ENCODE data around the gene SOS1. TPM values are rescaled to one million over a fixed set of nuclear protein-coding genes. Genes with fewer than 3 reads are reported as not detected.
A peak's percentile ranks its signal among the peaks of the same experiment; 100 is the strongest.

Gene SOS1
- total RNA-seq, 1 donor from 2014 or later: 8.2 TPM

DNA sequence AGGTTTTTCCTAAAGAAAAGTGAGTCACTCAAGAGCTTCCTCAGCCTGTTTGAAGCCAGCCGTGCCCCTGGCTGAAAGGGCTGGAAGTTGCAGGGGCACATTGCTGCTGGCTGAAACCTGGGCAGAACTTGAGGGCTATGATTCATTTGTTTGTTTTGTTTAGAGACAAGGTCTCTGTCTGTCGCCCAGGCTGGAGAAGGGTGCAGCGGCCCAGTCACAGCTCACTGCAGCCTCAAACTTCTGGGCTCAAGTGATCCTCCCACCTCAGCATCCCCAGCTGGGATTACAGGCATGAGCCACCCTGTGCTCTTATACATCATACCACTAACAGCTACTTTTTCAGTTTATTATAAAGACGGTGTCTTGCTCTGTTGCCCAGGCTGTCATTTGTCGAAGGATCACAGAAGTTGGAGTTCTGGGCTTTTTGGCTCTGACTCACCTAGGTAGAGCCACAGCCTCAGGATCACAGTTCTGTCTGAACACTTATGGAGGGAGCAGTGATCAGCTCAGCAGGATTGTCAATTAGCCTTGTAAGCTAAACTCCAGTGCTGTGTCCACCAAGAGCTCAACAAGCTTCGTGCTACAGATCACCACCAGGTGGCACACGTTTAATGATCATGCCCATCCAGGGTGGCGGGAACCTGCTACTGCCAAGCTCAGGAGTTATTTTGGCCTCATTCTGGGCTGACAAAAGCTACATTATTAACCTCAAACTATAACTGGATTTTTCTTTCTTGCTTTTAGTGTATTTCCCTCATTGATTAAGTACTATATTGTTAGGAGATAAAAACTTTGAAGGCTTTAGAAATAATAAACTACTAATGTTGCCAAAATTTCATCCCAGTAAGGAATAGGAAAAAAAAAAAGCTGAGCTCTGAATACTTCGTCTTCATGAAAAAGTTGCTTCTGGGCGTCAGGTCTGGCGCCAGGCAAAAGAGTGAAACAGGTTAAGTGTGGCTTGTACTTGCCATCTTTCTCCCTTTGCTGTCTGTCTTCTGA is 173.3 kb downstream of the SOS1 start:
- FAIRE-seq (no peak), DNase-seq (ENCODE audit: low read depth) (peak; percentile 89)
- no peaks in the 10 kb centered on the region for H3K36me3 ChIP-seq (ENCODE audit: control insufficient read depth, insufficient read depth, low read length)
- H3K4me3 ChIP-seq (ENCODE audit: low read depth, low read length): no peak overlapping the region
- TF ChIP-seq CTCF (IDR thresholded peaks at IDR 0.05; ENCODE audit: insufficient read depth, low read length, severe bottlenecking): peak; percentile 82
- no peaks in the 10 kb centered on the region for H3K27me3 ChIP-seq (ENCODE audit: control insufficient read depth, insufficient read depth, low read length)

DNA sequence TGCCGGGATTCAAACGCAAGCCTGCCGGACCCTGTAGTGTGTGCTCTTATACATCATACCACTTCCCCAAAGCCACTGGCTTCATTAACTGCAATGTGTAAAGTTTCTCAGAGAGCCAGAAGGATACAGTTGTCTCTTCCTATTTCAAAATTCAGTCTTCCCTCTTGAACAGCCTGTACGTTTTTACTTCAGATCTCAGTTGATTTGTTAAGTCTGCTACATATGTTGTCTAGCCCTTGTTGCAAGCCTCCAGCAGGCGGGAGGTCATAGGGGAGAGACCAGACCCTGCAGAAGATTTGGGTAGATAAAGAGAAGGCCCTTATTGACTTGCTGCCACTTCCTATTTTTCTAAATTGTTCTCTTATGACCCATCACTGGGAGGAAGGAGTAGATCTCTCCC is 174.9 kb downstream of the SOS1 start:
- H3K36me3 ChIP-seq (ENCODE audit: control insufficient read depth, insufficient read depth, low read length): no peaks in the 10 kb centered on the region
- no peak for FAIRE-seq
- no peaks in the 10 kb centered on the region for H3K27me3 ChIP-seq (ENCODE audit: control insufficient read depth, insufficient read depth, low read length)

DNA sequence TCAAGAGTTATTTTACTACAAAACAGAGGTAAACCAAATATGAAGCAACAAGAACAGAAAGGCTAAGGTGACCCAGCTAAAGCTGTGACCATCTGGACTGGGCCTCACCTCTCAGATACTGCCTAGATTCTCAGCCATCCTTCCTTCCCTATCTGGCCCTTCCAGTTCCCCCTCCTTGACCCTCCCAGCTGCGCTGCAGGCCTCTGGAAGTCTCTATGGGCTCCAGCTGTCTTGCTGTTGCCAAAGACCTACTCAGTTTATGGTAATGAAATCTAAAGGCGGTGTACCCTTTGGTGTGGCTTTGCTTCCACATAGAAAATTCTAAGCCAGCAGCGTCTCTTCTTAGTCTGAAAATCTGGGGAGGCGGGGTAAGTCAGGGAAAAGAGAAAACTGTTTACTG is 175.5 kb downstream of the SOS1 start:
- Histone ChIP-seq H3K4me3 (ENCODE audit: low read depth, low read length) (no peak overlapping the region), H3K27me3 (ENCODE audit: control insufficient read depth, insufficient read depth, low read length) (no peaks in the 10 kb centered on the region), H3K36me3 (ENCODE audit: control insufficient read depth, insufficient read depth, low read length) (no peaks in the 10 kb centered on the region)
- TF ChIP-seq CTCF (IDR thresholded peaks at IDR 0.05; ENCODE audit: insufficient read depth, low read length, severe bottlenecking): no peak
- DNase-seq (ENCODE audit: low read depth): no peak
- FAIRE-seq: no peak

More for the DNA sequence above, 174.9 kb downstream of the SOS1 start:
- DNase-seq (ENCODE audit: low read depth): no peak
- H3K4me3 ChIP-seq (ENCODE audit: low read depth, low read length): no peak overlapping the region
- no peak for TF ChIP-seq CTCF (IDR thresholded peaks at IDR 0.05; ENCODE audit: insufficient read depth, low read length, severe bottlenecking)

- no peaks in the 10 kb centered on the region for H3K36me3 ChIP-seq (ENCODE audit: control insufficient read depth, insufficient read depth, low read length)
- H3K27me3 ChIP-seq (ENCODE audit: control insufficient read depth, insufficient read depth, low read length): no peaks in the 10 kb centered on the region
- no peak for TF ChIP-seq CTCF (IDR thresholded peaks at IDR 0.05; ENCODE audit: insufficient read depth, low read length, severe bottlenecking)
- no peak for DNase-seq (ENCODE audit: low read depth)
- FAIRE-seq: no peak
- H3K4me3 ChIP-seq (ENCODE audit: low read depth, low read length): no peak overlapping the region
Observed at GRCh38 chr2:38943784-38944183, 177.1 kb downstream of the SOS1 start.

- no peak overlapping the region for H3K4me3 ChIP-seq (ENCODE audit: low read depth, low read length)
- no peak for TF ChIP-seq CTCF (IDR thresholded peaks at IDR 0.05; ENCODE audit: insufficient read depth, low read length, severe bottlenecking)
- no peak for FAIRE-seq
- H3K36me3 ChIP-seq (ENCODE audit: control insufficient read depth, insufficient read depth, low read length): no peaks in the 10 kb centered on the region
- no peaks in the 10 kb centered on the region for H3K27me3 ChIP-seq (ENCODE audit: control insufficient read depth, insufficient read depth, low read length)
- DNase-seq (ENCODE audit: low read depth): peak; percentile 3
Observed at GRCh38 chr2:38940746-38941145, 180.1 kb downstream of the SOS1 start.
